CD4-positive, alpha-beta T cell (primary cell): ENCODE data around the gene ETV5. TPM values are rescaled to one million over a fixed set of nuclear protein-coding genes. Genes with fewer than 3 reads are reported as not detected.

Source experiments
- ATAC-seq: fragments of 200-7000 bp; cut with Tn5 transposase; one replicate; pipeline ENCODE4 v1.10.0; 2022; ENCODE audit warnings: mild to moderate bottlenecking; ENCODE audit not compliant: poor library complexity
- CTCF ChIA-PET: fragments of 350-600 bp; sonication (Branson Sonifier 250); formaldehyde crosslinking; loops from one replicate; lab custom pipeline; 2021; ENCODE audit warnings: antibody characterized with exemption, inconsistent platforms; lab: Charles Lee
- POLR2A ChIA-PET: fragments of 350-600 bp; sonication (Branson Sonifier 250); formaldehyde crosslinking; loops from one replicate; lab custom pipeline; 2021; ENCODE audit warnings: antibody characterized with exemption, inconsistent platforms; lab: Charles Lee
- DNase-seq, 14 experiments: peaks; one replicate each; pipeline ENCODE4 v3.0.0-alpha.2; 2013 to 2020; ENCODE audit warnings: mixed read lengths in 2 of 14
- H3K27ac ChIP-seq, 2 donors: one replicate each; pipeline versions ENCODE4 v1.5.1 to v1.7.0; 2013; ENCODE audit warnings: low read length in 2 of 2, low read depth in 1 of 2, mild to moderate bottlenecking in 1 of 2
- H3K27me3 ChIP-seq, 2 experiments: 1 replicate in 1 of 2; 2 replicates in 1 of 2; pipeline versions ENCODE4 v1.6.1 to v1.7.0; 2013; ENCODE audit warnings: low read length in 2 of 2, control low read depth in 1 of 2, mild to moderate bottlenecking in 1 of 2, moderate library complexity in 1 of 2; ENCODE audit not compliant: insufficient read depth in 2 of 2, control insufficient read depth in 1 of 2
- H3K36me3 ChIP-seq: one replicate; pipeline ENCODE4 v1.6.1; 2013; ENCODE audit warnings: low read length, control low read depth; ENCODE audit not compliant: insufficient read depth
- H3K4me1 ChIP-seq: one replicate; pipeline ENCODE4 v1.6.1; 2013; ENCODE audit warnings: low read length, control low read depth; ENCODE audit not compliant: insufficient read depth
- H3K4me3 ChIP-seq: one replicate; pipeline ENCODE4 v1.5.1; 2013; ENCODE audit warnings: mild to moderate bottlenecking, low read length, moderate library complexity
- H3K9me3 ChIP-seq, 2 experiments: 1 replicate in 1 of 2; 2 replicates in 1 of 2; pipeline versions ENCODE4 v1.6.1 to v1.7.0; 2013; ENCODE audit warnings: low read length in 2 of 2, mild to moderate bottlenecking in 2 of 2, control low read depth in 1 of 2, moderate library complexity in 1 of 2; ENCODE audit not compliant: control insufficient read depth in 1 of 2, insufficient read depth in 1 of 2
- H3K27ac Mint-ChIP-seq: one replicate; pipeline ENCODE4 v1.8.0; 2020; ENCODE audit warnings: mixed read lengths
- H3K27me3 Mint-ChIP-seq: one replicate; pipeline ENCODE4 v1.8.0; 2021; ENCODE audit warnings: mixed read lengths
- H3K36me3 Mint-ChIP-seq: one replicate; pipeline ENCODE4 v1.8.0; 2021; ENCODE audit warnings: low read depth, mixed read lengths
- H3K4me1 Mint-ChIP-seq: one replicate; pipeline ENCODE4 v1.8.0; 2021; ENCODE audit warnings: low read depth, mixed read lengths
- H3K4me3 Mint-ChIP-seq: one replicate; pipeline ENCODE4 v1.8.0; 2020; ENCODE audit warnings: mild to moderate bottlenecking, mixed read lengths
- H3K9me3 Mint-ChIP-seq: one replicate; pipeline ENCODE4 v1.8.0; 2020; ENCODE audit warnings: mixed read lengths
- intact Hi-C, 2 experiments: fragments of 100-400 bp; cut with DNase I in 1 of 2; cut with micrococcal nuclease in 1 of 2; formaldehyde crosslinking; loops; one replicate each; pipeline versions ENCODE4 v1.15.1 to v1.9.0; 2023 to 2025; cut with DNase I, micrococcal nuclease
- total RNA-seq, 174 experiments: library from RNA in 2 of 174; stranded (reverse) in 2 of 174; gene quantifications; one replicate each; pipeline ENCODE4 v1.2.3 and lab custom pipeline; 2021 to 2026
- TF ChIP-seq, protein P1 (sequence below): fragments of 200-600 bp; IDR thresholded peaks from one replicate; pipeline ENCODE4 v1.8.0; 2022; ENCODE audit warnings: antibody characterized with exemption, mild to moderate bottlenecking

Gene ETV5
- total RNA-seq, 2 experiments from 2014 or later = not detected

DNA sequence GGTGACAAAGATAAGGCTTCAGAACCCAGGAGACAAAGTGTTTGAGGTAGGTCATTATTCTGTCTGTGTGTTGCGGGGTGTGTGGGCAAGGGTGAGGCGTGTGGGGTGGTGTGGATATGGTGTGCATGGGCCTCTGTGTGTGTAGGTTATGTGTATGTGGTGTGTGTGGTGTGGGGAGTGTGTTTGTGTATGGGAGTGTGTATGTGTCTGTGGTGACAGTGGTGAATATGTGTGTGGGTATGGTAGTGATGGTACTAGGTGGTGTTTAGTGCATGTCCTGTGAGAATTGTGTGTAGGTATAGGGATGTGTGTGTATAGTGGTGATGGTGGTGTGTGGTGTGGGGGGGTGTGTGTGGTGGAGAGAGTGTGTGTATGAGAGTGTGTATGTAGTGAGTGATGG is 16.2 kb upstream of the ETV5 start:
- no peaks in the 10 kb centered on the region for H3K36me3 ChIP-seq
- ChIA-PET POLR2A (no interaction called here), CTCF (no interaction called here)
- peaks cover 5 to 13% of the 10 kb centered on the region in 2 experiments for H3K27me3 ChIP-seq
- H3K4me3 ChIP-seq = no peak overlapping the region
- TF ChIP-seq, protein P1, sequence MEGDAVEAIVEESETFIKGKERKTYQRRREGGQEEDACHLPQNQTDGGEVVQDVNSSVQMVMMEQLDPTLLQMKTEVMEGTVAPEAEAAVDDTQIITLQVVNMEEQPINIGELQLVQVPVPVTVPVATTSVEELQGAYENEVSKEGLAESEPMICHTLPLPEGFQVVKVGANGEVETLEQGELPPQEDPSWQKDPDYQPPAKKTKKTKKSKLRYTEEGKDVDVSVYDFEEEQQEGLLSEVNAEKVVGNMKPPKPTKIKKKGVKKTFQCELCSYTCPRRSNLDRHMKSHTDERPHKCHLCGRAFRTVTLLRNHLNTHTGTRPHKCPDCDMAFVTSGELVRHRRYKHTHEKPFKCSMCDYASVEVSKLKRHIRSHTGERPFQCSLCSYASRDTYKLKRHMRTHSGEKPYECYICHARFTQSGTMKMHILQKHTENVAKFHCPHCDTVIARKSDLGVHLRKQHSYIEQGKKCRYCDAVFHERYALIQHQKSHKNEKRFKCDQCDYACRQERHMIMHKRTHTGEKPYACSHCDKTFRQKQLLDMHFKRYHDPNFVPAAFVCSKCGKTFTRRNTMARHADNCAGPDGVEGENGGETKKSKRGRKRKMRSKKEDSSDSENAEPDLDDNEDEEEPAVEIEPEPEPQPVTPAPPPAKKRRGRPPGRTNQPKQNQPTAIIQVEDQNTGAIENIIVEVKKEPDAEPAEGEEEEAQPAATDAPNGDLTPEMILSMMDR = no peak
- no peak overlapping the region for H3K27ac ChIP-seq
- H3K27me3 Mint-ChIP-seq = peaks cover 29% of the 10 kb centered on the region
- no peaks in the 10 kb centered on the region for H3K36me3 Mint-ChIP-seq
- H3K4me3 Mint-ChIP-seq = no peak overlapping the region
- intact Hi-C loops = no loop called here
- DNase-seq (no peak), ATAC-seq (no peak)
- H3K9me3 ChIP-seq = no peaks in the 10 kb centered on the region
- H3K27ac Mint-ChIP-seq = no peak overlapping the region
- no peaks in the 10 kb centered on the region for H3K4me1 ChIP-seq
- H3K4me1 Mint-ChIP-seq = no peaks in the 10 kb centered on the region
- no peaks in the 10 kb centered on the region for H3K9me3 Mint-ChIP-seq

DNA sequence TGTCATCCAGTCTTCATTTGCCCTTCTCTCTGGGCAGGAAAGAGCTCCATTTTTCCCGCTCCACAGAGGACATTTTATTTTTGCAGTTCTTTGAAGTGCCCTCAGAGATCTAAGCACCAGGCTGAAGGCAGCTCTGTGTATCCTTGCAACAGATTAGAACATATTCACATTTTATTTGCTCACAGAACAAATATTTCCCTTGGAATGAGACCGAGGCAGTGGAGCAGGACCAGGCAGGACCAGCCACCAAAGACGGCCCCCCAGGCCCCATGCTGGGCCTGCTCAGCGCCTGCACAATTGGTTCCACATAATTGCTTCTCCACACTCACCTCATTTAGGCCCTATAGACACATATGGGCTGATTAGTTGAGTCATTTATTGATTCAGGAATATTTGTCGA is 15.7 kb upstream of the ETV5 start:
- no peaks in the 10 kb centered on the region for H3K4me1 Mint-ChIP-seq
- Histone ChIP-seq H3K36me3 (no peaks in the 10 kb centered on the region), H3K27ac (no peak overlapping the region), H3K27me3 (peaks cover 5 to 18% of the 10 kb centered on the region in 2 experiments), H3K4me3 (no peak overlapping the region), H3K9me3 (no peaks in the 10 kb centered on the region), H3K4me1 (no peaks in the 10 kb centered on the region)
- H3K27ac Mint-ChIP-seq = no peak overlapping the region
- H3K9me3 Mint-ChIP-seq = no peaks in the 10 kb centered on the region
- DNase-seq = no peak
- H3K27me3 Mint-ChIP-seq = peaks cover 34% of the 10 kb centered on the region
- TF ChIP-seq, protein P1 = no peak
- CTCF ChIA-PET = no interaction called here
- intact Hi-C loops = no loop called here
- POLR2A ChIA-PET = no interaction called here
- no peaks in the 10 kb centered on the region for H3K36me3 Mint-ChIP-seq
- no peak overlapping the region for H3K4me3 Mint-ChIP-seq
- ATAC-seq = no peak

GRCh38 chr3:186123012-186123411 is 14.1 kb upstream of the ETV5 start:
- H3K4me1 ChIP-seq = no peaks in the 10 kb centered on the region
- POLR2A ChIA-PET = no interaction called here
- intact Hi-C loops = no loop called here
- H3K4me3 ChIP-seq = no peak overlapping the region
- H3K27me3 Mint-ChIP-seq = peaks cover 49% of the 10 kb centered on the region
- CTCF ChIA-PET = no interaction called here
- no peaks in the 10 kb centered on the region for H3K36me3 ChIP-seq
- no peaks in the 10 kb centered on the region for H3K9me3 ChIP-seq
- H3K4me1 Mint-ChIP-seq = no peaks in the 10 kb centered on the region
- no peak overlapping the region for H3K4me3 Mint-ChIP-seq
- TF ChIP-seq, protein P1 = no peak
- DNase-seq (no peak), ATAC-seq (no peak)
- H3K36me3 Mint-ChIP-seq = no peaks in the 10 kb centered on the region
- H3K27me3 ChIP-seq = peaks cover 8 to 31% of the 10 kb centered on the region in 2 experiments
- no peak overlapping the region for H3K27ac Mint-ChIP-seq
- no peak overlapping the region for H3K27ac ChIP-seq
- H3K9me3 Mint-ChIP-seq = no peaks in the 10 kb centered on the region
